Endothelial cell of umbilical vein (primary cell): Measurements from ENCODE around the gene SERPINB6. TPM values are rescaled to one million over a fixed set of nuclear protein-coding genes. Genes with fewer than 3 reads are reported as not detected.

Source experiments
- BruUV-seq: library from RNA; stranded (reverse); fragments of 400-500 nt; replicated peaks from 2 replicates; lab custom pipeline; 2021; lab: Mats Ljungman, UMichigan
- CTCF ChIA-PET: fragments of 300-600, 350-600 bp; sonication (Branson Sonifier 250); formaldehyde crosslinking; loops from one replicate; lab custom pipeline; 2021; ENCODE audit warnings: antibody characterized with exemption, inconsistent platforms; lab: Charles Lee
- POLR2A ChIA-PET: fragments of 300-600, 350-600 bp; sonication (Branson Sonifier 250); formaldehyde crosslinking; loops from one replicate; lab custom pipeline; 2021; ENCODE audit warnings: antibody characterized with exemption, inconsistent platforms; lab: Charles Lee
- DNase-seq: peaks from one replicate; pipeline ENCODE4 v3.0.0-alpha.2; 2011; ENCODE audit warnings: low read depth, low spot score
- FAIRE-seq: peaks from 2 replicates; lab custom pipeline; 2011; peaks lifted over from hg19 to GRCh38; lab: Jason Lieb, UNC
- H2AFZ ChIP-seq: 2 replicates; pipeline ENCODE4 v1.6.0; 2012; ENCODE audit warnings: low read depth, low read length, control low read depth, inconsistent platforms
- H3K27ac ChIP-seq: 2 replicates; pipeline ENCODE4 v1.5.1; 2011; ENCODE audit warnings: low read depth, mild to moderate bottlenecking, control low read depth, low read length, moderate library complexity; ENCODE audit not compliant: insufficient read depth
- H3K27me3 ChIP-seq, 2 experiments: 2 replicates each; pipeline versions ENCODE4 v1.6.0 to v1.6.1; 2011; ENCODE audit warnings: low read length in 2 of 2, mixed read lengths in 1 of 2; ENCODE audit not compliant: control insufficient read depth in 2 of 2, insufficient read depth in 2 of 2
- H3K36me3 ChIP-seq, 2 experiments: 2 replicates in 1 of 2; 3 replicates in 1 of 2; pipeline ENCODE4 v1.5.1; 2011; ENCODE audit warnings: low read length in 2 of 2, mild to moderate bottlenecking in 1 of 2, moderate library complexity in 1 of 2; ENCODE audit not compliant: control insufficient read depth in 2 of 2, insufficient read depth in 2 of 2; ENCODE audit errors: extremely low read depth in 1 of 2
- H3K4me1 ChIP-seq: 3 replicates; pipeline ENCODE4 v1.5.1; 2011; ENCODE audit warnings: mild to moderate bottlenecking, low read length; ENCODE audit not compliant: control insufficient read depth, insufficient read depth; ENCODE audit errors: extremely low read depth
- H3K4me2 ChIP-seq: 2 replicates; pipeline ENCODE4 v1.6.1; 2011; ENCODE audit warnings: low read length, control low read depth, mixed read lengths; ENCODE audit not compliant: insufficient read depth
- H3K4me3 ChIP-seq, 3 experiments: fragments of 200-600 bp in 1 of 3; sonication (generic), shearing (Covaris generic) in 1 of 3; replicated peaks in 1 of 3; 2 replicates each; pipeline ENCODE4 v1.5.1; 2011 to 2016; ENCODE audit warnings: control low read depth in 3 of 3, low read length in 3 of 3, mild to moderate bottlenecking in 2 of 3, inconsistent platforms in 1 of 3, low read depth in 1 of 3, moderate library complexity in 1 of 3; ENCODE audit not compliant: insufficient read depth in 1 of 3
- H3K79me2 ChIP-seq: 2 replicates; pipeline ENCODE4 v1.6.0; 2012; ENCODE audit warnings: low read length, inconsistent platforms; ENCODE audit not compliant: control insufficient read depth, insufficient read depth
- H3K9ac ChIP-seq: replicated peaks from 2 replicates; pipeline ENCODE3; 2011; ENCODE audit warnings: low read length, control low read depth; ENCODE audit not compliant: insufficient read depth; ENCODE audit errors: extremely low read depth
- H3K9me1 ChIP-seq: replicated peaks from 3 replicates; pipeline ENCODE4 v1.6.0; 2011; ENCODE audit warnings: mild to moderate bottlenecking, low read length; ENCODE audit not compliant: control insufficient read depth, insufficient read depth; ENCODE audit errors: extremely low read depth
- H3K9me3 ChIP-seq: replicated peaks from 2 replicates; pipeline ENCODE4 v1.5.1; 2012; ENCODE audit warnings: low read length, inconsistent platforms; ENCODE audit not compliant: control insufficient read depth, insufficient read depth
- H4K20me1 ChIP-seq: replicated peaks from 2 replicates; pipeline ENCODE3; 2011; ENCODE audit warnings: mild to moderate bottlenecking, low read length; ENCODE audit not compliant: control insufficient read depth, insufficient read depth; ENCODE audit errors: extremely low read depth
- CTCF ChIP-seq, 2 donors: IDR thresholded peaks; 1 replicate in 1 of 2; 2 replicates in 1 of 2; pipeline ENCODE4 v1.5.1; 2011; ENCODE audit warnings: low read length in 2 of 2, mild to moderate bottlenecking in 2 of 2, moderate library complexity in 2 of 2, control low read depth in 1 of 2, inconsistent platforms in 1 of 2, low read depth in 1 of 2; ENCODE audit not compliant: insufficient read depth in 1 of 2; ENCODE audit errors: extremely low read depth in 1 of 2
- EZH2 ChIP-seq: IDR thresholded peaks from 2 replicates; pipeline ENCODE4 v1.6.1; 2012; ENCODE audit warnings: borderline replicate concordance, low read depth, mild to moderate bottlenecking, moderate library complexity, low read length, inconsistent platforms; ENCODE audit not compliant: severe bottlenecking
- FOS ChIP-seq: IDR thresholded peaks from 2 replicates; pipeline ENCODE4 v1.6.1; 2011; ENCODE audit warnings: mild to moderate bottlenecking, low read length, moderate library complexity, borderline replicate concordance; ENCODE audit not compliant: insufficient read depth
- GATA2 ChIP-seq: IDR thresholded peaks from 2 replicates; pipeline ENCODE4 v1.7.0; 2011; ENCODE audit warnings: low read depth, mild to moderate bottlenecking, moderate library complexity, mixed read lengths, low read length; ENCODE audit not compliant: insufficient read length, insufficient read depth
- JUN ChIP-seq: IDR thresholded peaks from 2 replicates; pipeline ENCODE4 v1.6.1; 2011; ENCODE audit warnings: borderline replicate concordance, low read depth; ENCODE audit not compliant: insufficient read length, insufficient read depth
- MYC ChIP-seq: IDR thresholded peaks from one replicate; pipeline ENCODE4 v1.6.1; 2011; ENCODE audit warnings: mild to moderate bottlenecking, low read depth, low read length
- POLR2A ChIP-seq: IDR thresholded peaks from 2 replicates; pipeline ENCODE4 v1.6.1; 2012; ENCODE audit warnings: low read depth, mild to moderate bottlenecking, control low read depth, low read length
- POLR2AphosphoS5 ChIP-seq: IDR thresholded peaks from 2 replicates; pipeline ENCODE4 v1.6.1; 2012; ENCODE audit warnings: low read depth, mild to moderate bottlenecking, control low read depth, low read length, moderate library complexity; ENCODE audit not compliant: insufficient read depth
- dilution Hi-C: fragments of 300-500 bp; cut with MboI; formaldehyde crosslinking; loops from one replicate; pipeline ENCODE4 v1.15.0; 2019; ENCODE audit warnings: low sequenced_read_pairs; ENCODE audit not compliant: extremely low pct_ligation_motif_present
- intact Hi-C: fragments of 100-400 bp; cut with micrococcal nuclease; formaldehyde crosslinking; loops from one replicate; pipeline ENCODE4 v1.10.0; 2022
- polyA plus RNA-seq, 4 experiments: library from polyadenylated mRNA; depleted of rRNA in 3 of 4; stranded (reverse) in 3 of 4; unstranded in 1 of 4; fragments of >200 nt; gene quantifications; 2 replicates each; pipeline versions ENCODE4 v1.2.1 to v1.2.3, GENCODE V29; 2011 to 2012; ENCODE audit warnings: missing spikeins in 1 of 4
- total RNA-seq: library from RNA; stranded (reverse); gene quantifications from 2 replicates; pipeline ENCODE4 v1.2.3, GENCODE V29; 2021

SERPINB6 gene
- total and polyA plus RNA-seq, 2 donors (not counting 3 experiments of a cell fraction or from before 2014, with no cell fraction given): 145 to 151 TPM

DNA sequence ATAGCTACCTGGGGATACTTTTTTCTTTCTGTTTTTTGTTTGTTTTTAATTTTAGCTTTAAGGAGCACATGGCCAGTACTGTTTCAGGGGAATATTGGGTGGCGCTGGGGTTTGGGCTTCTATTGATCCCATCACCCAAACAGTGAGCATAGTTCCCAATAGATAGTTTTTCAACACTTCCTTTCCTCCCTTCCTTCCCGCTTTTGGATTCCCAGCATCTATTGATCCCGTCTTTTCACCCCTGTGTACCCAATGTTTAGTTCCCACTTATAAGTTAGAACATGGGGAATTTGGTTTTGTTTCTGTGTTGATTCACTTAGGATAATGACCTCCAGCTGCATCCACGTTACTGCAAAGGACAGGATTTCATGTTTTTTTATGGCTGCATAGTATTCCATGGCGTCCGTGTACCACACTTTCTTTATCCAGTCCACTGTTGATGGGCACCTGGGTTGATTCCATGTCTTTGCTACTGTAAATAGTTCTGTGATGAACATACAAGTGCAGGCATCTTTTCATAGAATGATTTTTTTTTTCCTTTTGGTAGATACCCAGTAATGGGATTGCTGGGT lies 48.5 kb upstream of the SERPINB6 start:
- no peak for DNase-seq
- intact Hi-C loops: no loop called here
- Histone ChIP-seq H3K9me1 (no peaks in the 10 kb centered on the region), H3K27ac (no peak overlapping the region), H3K27me3 (no peaks in the 10 kb centered on the region), H3K4me3 (no peak overlapping the region), H3K9me3 (no peaks in the 10 kb centered on the region), H3K79me2 (no peaks in the 10 kb centered on the region), H2AFZ (no peak overlapping the region), H3K4me1 (peaks cover 18% of the 10 kb centered on the region), H4K20me1 (no peaks in the 10 kb centered on the region), H3K4me2 (no peak overlapping the region), H3K36me3 (no peaks in the 10 kb centered on the region), H3K9ac (no peak overlapping the region)
- POLR2A ChIA-PET: no interaction called here
- CTCF ChIA-PET: interaction anchor here (1.1 to 2.9 kb wide), 3 partner anchors 9 to 19 kb away, joined by 3 to 18 read pairs (median 3); no protein-coding TSS in a partner anchor
- BruUV-seq: no TSS peak
- FAIRE-seq: no peak
- TF ChIP-seq CTCF (IDR thresholded peaks at IDR 0.05; ENCODE audit: extremely low read depth in 1 of 2, insufficient read depth in 1 of 2, low read depth in 1 of 2, low read length in 2 of 2) (no peak), GATA2 (no peak), POLR2AphosphoS5 (no peak), POLR2A (no peak), EZH2 (no peak), FOS (no peak), JUN (no peak), MYC (no peak)
- dilution Hi-C loops: no loop called here
